T-helper 22 cell (primary cell): ENCODE results near the gene TMEM106C.

Experiments used
- DNase-seq: peaks from one replicate; pipeline ENCODE4 v3.0.0-alpha.2; 2020; ENCODE audit warnings: low read depth

The TMEM106C gene

GRCh38 chr12:47995981-47996401, 32.6 kb downstream of the TMEM106C start:
- DNase-seq, result no peak

GRCh38 chr12:47997321-47997720, 33.9 kb downstream of the TMEM106C start:
- DNase-seq, result no peak

GRCh38 chr12:47999816-48000215, 36.4 kb downstream of the TMEM106C start:
- no peak for DNase-seq

- DNase-seq, result no peak
Observed at GRCh38 chr12:48000878-48001504, 37.6 kb downstream of the TMEM106C start.

GRCh38 chr12:48001505-48002413, 38.4 kb downstream of the TMEM106C start:
- no peak for DNase-seq

DNA sequence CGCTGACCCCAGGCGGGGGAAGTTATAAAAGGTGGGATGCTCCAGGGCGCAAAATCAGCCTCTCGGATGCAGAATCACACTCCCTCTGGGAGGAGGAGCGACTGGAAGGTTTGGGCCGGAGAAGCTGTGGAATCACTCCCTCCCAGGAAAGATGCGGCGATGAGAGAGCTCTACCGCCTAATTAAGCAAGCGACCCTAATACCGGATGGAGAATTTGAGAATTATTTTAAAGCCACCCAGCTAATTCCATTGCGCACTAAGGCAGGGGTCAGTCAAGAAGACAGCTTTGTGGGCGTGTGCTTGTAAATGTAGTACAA, 39.0 kb downstream of the TMEM106C start:
- no peak for DNase-seq

GRCh38 chr12:48002773-48003218, 39.4 kb downstream of the TMEM106C start:
- no peak for DNase-seq

- no peak for DNase-seq
Observed at GRCh38 chr12:48003226-48004052, 40.0 kb downstream of the TMEM106C start.

GRCh38 chr12:48004053-48004941, 40.9 kb downstream of the TMEM106C start, which contains the start of gene COL2A1:
Gene COL2A1 (minus strand): TSS chr12:48004476. CDS start chr12:48004321, 155 bp downstream.
- no peak for DNase-seq

DNA sequence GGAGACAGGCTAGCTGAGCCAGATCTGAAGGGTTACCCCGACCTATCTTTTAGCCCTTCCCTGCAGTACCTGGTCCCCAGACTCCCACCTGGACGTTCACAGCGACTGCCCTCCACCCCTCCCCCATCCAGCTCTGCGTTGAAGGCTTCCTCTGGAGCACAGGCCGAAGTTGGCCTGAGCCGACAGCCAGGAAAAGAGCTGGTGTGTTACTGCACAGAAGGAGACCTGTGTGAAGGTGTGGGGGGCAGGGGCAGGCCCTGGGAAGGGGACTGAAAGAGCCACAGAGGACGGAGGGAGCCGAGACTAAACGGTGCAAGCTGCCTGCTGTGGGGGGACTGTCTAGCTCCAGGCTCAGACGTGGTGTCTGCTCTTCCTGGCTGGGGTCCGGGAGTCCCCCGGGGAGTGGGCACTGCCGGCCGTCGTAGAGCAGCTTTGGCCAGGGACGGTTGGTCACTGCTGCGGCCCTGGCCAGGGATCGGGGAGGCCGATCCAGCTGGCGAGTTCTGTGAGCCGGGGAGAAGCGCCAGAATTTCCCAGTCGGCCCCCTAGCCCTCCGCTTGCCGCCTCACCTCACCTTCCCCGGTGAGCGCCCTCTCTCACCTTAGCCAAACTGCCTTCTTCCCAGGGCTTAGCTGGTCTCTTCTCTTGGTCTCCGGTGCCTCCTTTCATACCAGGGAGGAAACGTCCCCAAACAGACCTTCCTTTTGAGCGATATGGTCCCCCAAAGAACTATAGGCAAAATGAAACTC, 41.8 kb downstream of the TMEM106C start:
- no peak for DNase-seq

GRCh38 chr12:48005750-48006021, 42.3 kb downstream of the TMEM106C start:
- no peak for DNase-seq

- no peak for DNase-seq
Observed at GRCh38 chr12:48007206-48007605, 43.8 kb downstream of the TMEM106C start.

DNA sequence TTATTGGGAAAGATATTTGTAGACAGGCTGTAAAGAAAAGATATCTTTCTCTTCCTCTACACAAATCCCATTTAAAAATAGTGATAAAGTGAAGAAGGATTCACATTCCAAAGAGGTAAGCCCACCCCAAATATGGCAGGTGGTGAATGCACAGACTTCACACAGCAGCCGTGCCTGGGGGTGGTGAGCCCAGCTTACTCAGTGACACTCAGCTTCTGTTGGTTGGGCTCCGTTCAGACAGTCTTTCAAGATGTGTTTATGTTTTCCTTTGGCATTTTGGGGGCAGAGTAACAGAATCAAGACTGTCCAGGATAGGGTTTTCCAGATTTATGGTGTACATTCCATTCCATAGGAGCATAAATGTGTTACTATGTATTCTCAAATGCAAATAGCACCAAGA, 45.0 kb downstream of the TMEM106C start:
- DNase-seq, result no peak

DNA sequence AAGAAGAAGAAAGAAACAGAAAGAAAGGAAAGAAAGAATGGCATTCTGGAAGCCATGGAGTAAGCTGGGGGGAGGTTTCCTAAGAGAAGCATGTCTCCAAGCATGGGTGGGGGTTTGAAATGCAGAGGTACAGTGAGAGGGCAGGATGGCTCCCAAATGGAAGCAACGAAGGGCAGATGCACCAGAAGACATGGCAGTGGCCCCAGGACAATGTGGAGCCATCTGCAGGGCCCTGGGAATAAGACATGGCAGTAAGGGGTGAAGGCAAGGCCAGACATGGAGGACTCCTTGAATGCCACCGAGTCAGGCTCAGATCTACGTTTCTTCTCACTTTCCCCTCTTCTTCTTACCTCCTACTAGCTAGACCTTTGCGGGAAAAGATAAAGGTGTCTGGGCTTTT, 45.6 kb downstream of the TMEM106C start:
- no peak for DNase-seq

DNA sequence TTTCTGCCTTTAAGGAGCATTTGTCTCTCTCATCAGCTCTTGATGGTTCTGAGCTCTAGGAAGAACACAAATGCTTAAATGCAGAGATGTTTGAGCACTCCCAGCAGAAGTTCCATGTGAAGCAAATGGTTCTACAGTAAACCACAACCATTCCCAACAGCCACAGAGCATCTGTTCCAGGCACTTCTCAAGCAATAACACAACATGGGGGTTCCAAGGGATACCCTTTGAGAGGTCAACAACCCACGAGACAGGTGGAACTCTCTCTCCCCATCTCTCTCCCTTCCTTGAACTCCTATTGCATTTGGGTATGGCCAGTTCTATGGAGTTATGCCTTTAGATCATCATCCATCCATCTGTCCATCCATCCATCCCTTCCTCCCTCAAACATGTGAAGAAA, 46.1 kb downstream of the TMEM106C start:
- no peak for DNase-seq

DNA sequence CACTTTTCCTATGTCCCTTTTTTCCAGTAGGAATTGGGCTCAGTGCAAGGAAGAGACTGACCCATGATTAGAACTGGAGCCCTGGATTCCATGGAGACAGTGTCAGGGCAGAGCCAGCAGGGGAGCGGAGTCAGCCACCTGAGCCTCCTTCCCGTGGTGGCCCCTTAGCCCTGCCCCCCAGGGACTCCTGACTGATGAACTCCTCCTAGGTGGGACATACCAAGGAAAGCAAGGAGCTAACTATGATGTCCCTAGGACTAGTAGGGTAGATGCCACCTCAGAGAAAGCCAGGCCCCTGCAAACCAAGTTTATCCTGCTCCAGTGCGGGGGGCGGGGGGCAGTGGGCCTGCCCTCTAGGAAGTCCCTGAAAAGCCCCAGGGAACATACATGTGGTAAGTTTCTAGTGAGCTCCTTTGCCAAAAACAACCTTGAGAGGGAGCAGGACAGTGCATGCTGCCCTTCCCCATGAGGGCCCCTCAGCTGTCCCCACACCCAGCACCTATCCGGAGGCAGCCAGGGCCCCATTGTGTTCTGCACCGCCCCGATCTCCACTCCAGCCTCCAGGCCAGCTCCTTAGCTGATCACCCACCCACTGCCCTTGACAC, 47.1 kb downstream of the TMEM106C start:
- no peak for DNase-seq

- DNase-seq, result no peak
Observed at GRCh38 chr12:48012070-48012469, 48.7 kb downstream of the TMEM106C start.

- no peak for DNase-seq
Observed at GRCh38 chr12:48013287-48013686, 49.9 kb downstream of the TMEM106C start.

DNA sequence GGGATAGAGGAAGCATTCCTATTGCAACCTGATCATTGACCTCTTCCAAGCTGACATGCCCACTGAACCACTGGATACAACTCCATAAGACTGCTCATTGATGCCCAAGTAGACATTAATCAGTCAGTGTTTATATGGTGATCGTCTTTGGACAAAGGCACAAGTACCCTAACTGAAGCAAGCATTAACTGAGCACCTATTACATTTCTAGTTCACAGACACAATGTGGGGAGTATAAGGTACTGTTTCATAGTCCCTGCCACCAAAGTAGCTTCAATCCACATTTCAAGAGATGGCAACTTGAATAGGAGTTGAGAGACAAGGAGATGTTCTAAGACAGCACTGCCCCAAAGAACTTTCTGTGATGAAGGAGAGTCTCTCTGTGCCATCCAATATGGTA, 51.7 kb downstream of the TMEM106C start:
- no peak for DNase-seq

DNA sequence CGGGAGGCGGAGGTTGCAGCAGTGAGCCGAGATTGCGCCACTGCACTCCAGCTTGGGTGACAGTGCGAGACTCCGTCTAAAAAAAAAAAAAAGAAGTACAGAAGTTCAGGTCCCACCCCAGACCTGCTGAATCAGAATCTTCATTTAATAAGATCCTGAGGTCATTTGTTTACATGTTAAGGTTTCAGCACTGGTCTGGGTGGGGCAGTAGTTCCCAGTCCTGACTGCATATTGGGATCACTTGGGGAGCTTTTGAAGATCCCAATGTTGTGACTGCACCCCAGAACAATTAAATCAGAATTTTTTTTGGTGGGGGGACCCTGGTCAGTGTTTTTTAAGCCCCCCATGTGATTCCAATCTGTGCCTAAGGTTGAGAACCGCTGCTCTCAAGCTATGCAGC, 52.6 kb downstream of the TMEM106C start:
- DNase-seq, result no peak
